ENCODE data around the gene XXYLT1.
"Not testable (repeated sequence)": the region's sequence is repeated elsewhere in the genome, so short reads cannot be mapped to it uniquely, and the experiment has no call there.

XXYLT1 gene

GRCh38 chr3:195087840-195088601 is 182.9 kb downstream of the XXYLT1 start:
- DNase-seq = not testable (repeated sequence)

GRCh38 chr3:195087328-195087727 is 183.6 kb downstream of the XXYLT1 start:
- no peak for DNase-seq

- DNase-seq = no peak
Measured at GRCh38 chr3:195086885-195087284, 184.1 kb downstream of the XXYLT1 start.

- DNase-seq = no peak
Measured at GRCh38 chr3:195086341-195086740, 184.6 kb downstream of the XXYLT1 start.

- DNase-seq = no peak
Measured at GRCh38 chr3:195085356-195086130, 185.4 kb downstream of the XXYLT1 start.

GRCh38 chr3:195084746-195085145 is 186.2 kb downstream of the XXYLT1 start:
- DNase-seq = no peak

- DNase-seq = no peak
Measured at GRCh38 chr3:195083659-195084058, 187.3 kb downstream of the XXYLT1 start.

- no peak for DNase-seq
Measured at GRCh38 chr3:195082811-195083210, 188.1 kb downstream of the XXYLT1 start.

GRCh38 chr3:195081242-195081963 is 189.6 kb downstream of the XXYLT1 start:
- no peak for DNase-seq

GRCh38 chr3:195080571-195081151 is 190.3 kb downstream of the XXYLT1 start:
- no peak for DNase-seq

- no peak for DNase-seq
Measured at GRCh38 chr3:195080125-195080524, 190.8 kb downstream of the XXYLT1 start.

GRCh38 chr3:195079636-195080035 is 191.3 kb downstream of the XXYLT1 start:
- DNase-seq = no peak

GRCh38 chr3:195078891-195079440 is 192.0 kb downstream of the XXYLT1 start:
- DNase-seq = no peak

GRCh38 chr3:195077611-195078540 is 193.1 kb downstream of the XXYLT1 start:
- DNase-seq = no peak

- no peak for DNase-seq
Measured at GRCh38 chr3:195076981-195077610, 193.9 kb downstream of the XXYLT1 start.

GRCh38 chr3:195075941-195076875 is 194.8 kb downstream of the XXYLT1 start:
- DNase-seq = no peak

GRCh38 chr3:195075199-195075940 is 195.6 kb downstream of the XXYLT1 start:
- no peak for DNase-seq

- no peak for DNase-seq
Measured at GRCh38 chr3:195073866-195074860, 196.8 kb downstream of the XXYLT1 start.

All from activated CD4-positive, CD25-positive, alpha-beta regulatory T cell (primary cell).